C4-2B (cell line): ENCODE measurements around the gene TWIST2.

Experiments
- H3K27ac ChIP-seq: fragments of 450-650 bp; 2 replicates; pipeline ENCODE4 v1.5.1; 2017
- ZFX ChIP-seq: fragments of 450-650 bp; IDR thresholded peaks from 2 replicates; pipeline ENCODE4 v1.6.1; 2017
- TF ChIP-seq, protein P1 (sequence below): fragments of 450-650 bp; conservative IDR thresholded peaks from 2 replicates; pipeline ENCODE4 v1.5.1; 2017; ENCODE audit warnings: mild to moderate bottlenecking

TWIST2 gene

DNA sequence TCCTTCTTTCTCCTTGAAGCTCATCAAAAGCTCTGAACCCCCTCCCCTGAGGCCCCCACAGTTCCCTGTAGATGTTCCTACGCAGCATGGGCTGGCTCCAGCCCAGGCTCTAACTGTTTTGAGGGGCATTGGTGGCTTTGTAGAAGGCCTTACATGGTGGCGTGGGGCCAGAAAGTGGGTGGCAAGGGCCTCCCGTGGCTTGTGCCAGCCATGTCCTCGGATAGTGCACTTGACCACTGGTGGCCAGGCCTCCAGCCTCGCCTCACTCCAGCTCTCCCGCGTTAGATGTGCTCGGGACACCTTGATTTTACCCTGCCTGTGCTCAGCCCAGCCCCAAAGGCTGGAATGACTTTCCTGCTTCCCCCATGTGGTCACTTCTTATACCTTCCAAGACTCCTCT is 92.9 kb downstream of the TWIST2 start:
- H3K27ac ChIP-seq = no peak overlapping the region
- no peak for TF ChIP-seq ZFX
- TF ChIP-seq, protein P1, sequence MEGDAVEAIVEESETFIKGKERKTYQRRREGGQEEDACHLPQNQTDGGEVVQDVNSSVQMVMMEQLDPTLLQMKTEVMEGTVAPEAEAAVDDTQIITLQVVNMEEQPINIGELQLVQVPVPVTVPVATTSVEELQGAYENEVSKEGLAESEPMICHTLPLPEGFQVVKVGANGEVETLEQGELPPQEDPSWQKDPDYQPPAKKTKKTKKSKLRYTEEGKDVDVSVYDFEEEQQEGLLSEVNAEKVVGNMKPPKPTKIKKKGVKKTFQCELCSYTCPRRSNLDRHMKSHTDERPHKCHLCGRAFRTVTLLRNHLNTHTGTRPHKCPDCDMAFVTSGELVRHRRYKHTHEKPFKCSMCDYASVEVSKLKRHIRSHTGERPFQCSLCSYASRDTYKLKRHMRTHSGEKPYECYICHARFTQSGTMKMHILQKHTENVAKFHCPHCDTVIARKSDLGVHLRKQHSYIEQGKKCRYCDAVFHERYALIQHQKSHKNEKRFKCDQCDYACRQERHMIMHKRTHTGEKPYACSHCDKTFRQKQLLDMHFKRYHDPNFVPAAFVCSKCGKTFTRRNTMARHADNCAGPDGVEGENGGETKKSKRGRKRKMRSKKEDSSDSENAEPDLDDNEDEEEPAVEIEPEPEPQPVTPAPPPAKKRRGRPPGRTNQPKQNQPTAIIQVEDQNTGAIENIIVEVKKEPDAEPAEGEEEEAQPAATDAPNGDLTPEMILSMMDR = no peak

DNA sequence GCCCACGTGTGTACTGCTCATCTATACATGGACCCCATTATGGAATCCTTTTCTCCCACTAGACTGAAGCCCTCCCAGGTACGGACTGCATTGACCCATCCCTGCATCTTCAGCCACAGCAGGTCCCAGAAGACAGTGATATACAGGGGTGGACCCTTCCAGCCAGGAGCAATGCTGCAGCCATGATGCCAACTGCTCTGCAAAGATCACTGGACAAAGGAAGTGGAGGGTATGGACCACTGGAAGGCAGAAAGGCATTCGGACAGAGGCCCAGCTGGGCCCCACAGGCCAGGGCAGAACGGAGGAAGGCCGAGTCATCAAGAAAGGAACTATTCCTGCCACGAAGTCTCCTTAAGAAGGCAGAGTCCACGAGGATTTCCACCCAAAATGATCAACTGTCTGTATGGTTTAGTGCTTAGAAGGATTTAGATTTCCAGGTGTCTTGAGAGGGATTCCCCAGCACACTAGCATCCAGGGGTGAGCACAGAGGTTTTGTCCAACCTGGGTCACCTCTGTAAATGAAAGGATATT is 93.4 kb downstream of the TWIST2 start:
- no peak overlapping the region for H3K27ac ChIP-seq
- TF ChIP-seq, protein P1 = no peak
- TF ChIP-seq ZFX = no peak

DNA sequence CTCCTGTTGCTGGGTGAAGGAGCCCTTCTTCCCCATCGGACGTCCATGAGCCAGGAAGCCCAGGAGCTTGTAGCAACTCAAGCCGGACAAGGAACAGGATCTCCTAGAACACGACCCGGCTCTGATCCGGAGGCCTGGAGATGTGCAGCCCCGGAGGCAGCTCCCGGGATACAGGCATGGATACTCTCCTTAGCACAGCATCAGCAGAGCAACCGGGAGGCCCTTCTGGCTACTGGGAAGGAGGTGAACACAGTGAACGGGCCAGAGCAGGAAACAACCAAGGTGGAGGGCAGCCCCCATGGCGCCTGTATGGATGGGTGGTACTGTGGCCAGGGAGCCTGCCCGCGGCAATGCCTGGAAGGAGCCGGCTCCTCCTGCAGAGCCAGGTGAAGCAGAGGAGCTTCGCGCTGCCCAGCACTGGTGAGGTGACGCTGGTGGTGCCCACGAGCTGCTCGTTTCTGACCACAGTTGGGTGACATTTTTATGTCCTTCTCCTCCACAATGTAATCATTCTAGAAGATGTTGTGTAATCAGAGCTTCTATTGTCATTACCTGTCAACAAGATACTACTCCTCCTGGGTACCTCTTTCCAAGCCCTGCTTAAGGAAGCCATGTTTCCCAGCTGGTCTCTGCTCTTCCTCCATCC is 94.3 kb downstream of the TWIST2 start:
- TF ChIP-seq, protein P1 = no peak
- TF ChIP-seq ZFX = no peak
- no peak overlapping the region for H3K27ac ChIP-seq

DNA sequence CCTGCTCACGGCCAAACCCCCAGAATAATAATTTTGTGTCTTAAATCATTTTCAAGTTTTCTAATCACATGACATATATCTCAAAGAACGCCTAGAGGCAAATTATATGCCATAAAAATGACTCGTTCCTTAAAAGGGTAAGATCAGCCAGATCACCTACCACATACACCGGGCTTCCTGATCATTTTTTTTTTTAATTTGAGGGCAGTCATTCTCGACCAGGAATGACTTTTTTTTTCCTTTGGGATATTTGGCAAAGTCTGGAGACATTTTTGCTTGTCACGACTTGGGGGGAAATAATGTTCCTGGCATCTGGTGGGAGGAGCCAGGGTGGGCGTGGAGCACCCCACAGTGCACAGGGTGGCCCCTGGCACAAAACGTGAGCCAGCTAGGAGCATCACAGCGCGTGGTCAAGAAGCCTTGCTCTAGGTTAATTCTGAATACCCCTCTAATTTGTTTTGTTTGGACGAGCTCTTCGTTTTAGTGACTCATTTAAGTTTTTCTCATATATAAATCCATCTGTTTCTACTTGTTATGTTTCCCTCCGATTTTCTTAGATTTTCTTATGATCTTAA is 94.9 kb downstream of the TWIST2 start:
- no peak overlapping the region for H3K27ac ChIP-seq
- TF ChIP-seq, protein P1 = no peak
- no peak for TF ChIP-seq ZFX

DNA sequence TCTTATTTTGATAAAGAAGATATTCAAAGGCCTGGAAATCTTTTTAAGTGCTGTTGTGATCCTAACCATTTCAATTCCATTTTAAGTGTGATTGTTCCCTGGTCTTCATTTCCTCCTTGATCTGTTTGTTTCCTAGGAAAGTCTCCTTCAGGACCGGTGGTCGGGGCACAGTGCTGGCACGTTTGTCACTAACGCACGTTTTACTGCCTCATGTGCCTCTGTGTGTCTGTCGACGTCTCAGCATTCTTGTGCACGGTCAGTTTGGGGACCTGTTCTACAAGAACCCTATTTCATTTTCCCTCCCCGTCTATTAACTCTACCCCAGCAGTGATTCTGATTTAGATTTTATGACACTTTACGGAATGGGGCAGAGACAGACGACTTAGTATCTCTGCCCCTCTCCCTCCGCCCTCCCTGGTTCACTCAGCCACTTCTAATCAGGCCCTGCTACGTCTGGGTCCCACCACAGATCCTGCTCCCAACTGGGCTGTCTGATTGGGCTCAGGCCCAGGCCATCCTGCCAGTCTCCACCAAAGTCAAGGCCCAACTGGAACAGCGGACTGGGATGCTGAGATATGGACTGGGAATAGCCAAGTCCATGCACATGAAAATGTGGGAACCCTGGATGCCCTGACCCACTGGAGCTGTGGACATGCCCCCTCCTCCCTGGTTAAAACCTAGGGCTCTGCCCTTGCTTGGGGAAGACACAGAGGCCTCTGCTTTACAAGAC is 95.6 kb downstream of the TWIST2 start:
- no peak for TF ChIP-seq ZFX
- TF ChIP-seq, protein P1 = no peak

DNA sequence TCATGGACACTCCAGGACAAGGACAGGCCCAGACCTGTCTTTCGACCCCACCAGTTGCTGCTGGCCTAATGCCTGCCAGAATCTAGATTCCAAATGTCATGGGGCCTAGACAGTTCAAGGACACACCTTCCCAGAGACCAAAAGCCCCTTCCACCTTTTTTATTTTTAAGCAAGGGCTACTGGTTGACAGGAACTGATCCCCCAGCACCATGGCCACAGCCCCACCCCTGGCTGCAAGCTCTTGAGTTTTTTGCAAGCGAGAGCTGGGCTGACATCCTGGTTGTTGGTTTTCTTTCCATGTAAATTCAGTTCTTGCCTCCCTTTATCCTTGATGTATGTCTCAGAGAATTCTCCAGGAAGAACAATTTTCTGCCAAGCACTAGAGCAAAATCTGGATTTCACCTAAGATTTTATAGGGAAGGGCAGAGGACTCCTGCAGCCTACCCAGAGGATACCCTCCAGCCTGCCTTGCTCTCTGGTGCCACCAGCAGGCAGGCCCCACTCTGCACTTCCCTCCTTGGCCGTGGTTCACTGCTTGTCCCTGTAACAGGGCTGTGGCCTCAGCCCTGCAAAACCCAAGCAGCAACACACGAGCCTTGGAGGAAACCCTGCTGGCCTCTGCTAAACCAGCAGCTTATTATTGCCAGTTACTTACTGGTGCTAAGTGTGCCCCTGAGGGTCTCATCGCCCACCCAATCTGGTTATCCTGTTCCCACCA is 97.7 kb downstream of the TWIST2 start:
- no peak overlapping the region for H3K27ac ChIP-seq
- no peak for TF ChIP-seq ZFX
- TF ChIP-seq, protein P1 = peak; percentile 70

More for the DNA sequence above, 95.6 kb downstream of the TWIST2 start:
- no peak overlapping the region for H3K27ac ChIP-seq
